ENCODE measurements around the gene KY. TPM values are rescaled to one million over a fixed set of nuclear protein-coding genes. Genes with fewer than 3 reads are reported as not detected.

KY gene, protein sequence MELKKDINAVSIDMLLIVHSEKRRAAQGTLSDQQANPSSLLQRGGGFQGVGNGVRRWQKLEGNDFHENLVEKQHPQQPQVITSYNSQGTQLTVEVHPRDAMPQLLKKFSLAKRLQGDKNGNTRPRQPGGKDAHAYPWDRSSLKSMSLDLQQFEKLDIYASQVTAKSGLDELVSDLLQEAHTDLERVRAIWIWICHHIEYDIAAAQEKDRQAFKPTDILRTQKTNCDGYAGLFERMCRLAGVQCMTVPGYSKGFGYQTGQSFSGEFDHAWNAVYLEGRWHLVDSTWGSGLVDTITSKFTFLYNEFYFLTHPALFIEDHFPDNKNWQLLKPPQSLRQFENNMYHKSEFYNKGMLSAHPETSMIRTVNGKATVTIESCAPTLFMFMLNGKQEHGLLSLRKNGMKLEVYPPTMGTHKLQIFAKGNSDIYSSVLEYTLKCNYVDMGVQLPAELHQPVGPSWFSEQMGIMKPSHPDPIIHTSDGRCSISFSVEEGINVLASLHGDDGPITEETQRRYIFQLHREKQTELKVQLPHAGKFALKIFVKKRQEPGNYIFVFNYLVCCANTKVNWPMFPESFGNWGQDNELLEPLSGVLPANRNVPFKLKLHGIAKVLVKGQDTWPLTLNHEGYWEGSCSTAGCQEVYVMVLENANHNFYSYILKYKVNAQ
- polyA plus RNA-seq (ENCODE audit: insufficient read length in 3 of 3) = 1 to 10 TPM; 1.4 to 2.0 (median 1.6) TPM
- long read RNA-seq, donor 1 = 0 reads
- long read RNA-seq, donor 2 = 0 reads
- long read RNA-seq, donor 3 = 0 reads
- long read RNA-seq, donor 4 = 0 reads
- long read RNA-seq, donor 5 = 0 reads
- long read RNA-seq, donor 6 = 0 reads
- long read RNA-seq, donor 7 = 0 reads
- long read RNA-seq, donor 8 = 0 reads
- long read RNA-seq, donor 9 = 0 reads
- long read RNA-seq, donor 10 = 0 reads
- long read RNA-seq, donor 11 = 0 reads
- long read RNA-seq, donor 12 = 0 reads
- long read RNA-seq, donor 13 = 0 reads
- long read RNA-seq, donor 14 = 0 reads
- long read RNA-seq, donor 15 = 0 reads
- long read RNA-seq, donor 16 = 0 reads

DNA sequence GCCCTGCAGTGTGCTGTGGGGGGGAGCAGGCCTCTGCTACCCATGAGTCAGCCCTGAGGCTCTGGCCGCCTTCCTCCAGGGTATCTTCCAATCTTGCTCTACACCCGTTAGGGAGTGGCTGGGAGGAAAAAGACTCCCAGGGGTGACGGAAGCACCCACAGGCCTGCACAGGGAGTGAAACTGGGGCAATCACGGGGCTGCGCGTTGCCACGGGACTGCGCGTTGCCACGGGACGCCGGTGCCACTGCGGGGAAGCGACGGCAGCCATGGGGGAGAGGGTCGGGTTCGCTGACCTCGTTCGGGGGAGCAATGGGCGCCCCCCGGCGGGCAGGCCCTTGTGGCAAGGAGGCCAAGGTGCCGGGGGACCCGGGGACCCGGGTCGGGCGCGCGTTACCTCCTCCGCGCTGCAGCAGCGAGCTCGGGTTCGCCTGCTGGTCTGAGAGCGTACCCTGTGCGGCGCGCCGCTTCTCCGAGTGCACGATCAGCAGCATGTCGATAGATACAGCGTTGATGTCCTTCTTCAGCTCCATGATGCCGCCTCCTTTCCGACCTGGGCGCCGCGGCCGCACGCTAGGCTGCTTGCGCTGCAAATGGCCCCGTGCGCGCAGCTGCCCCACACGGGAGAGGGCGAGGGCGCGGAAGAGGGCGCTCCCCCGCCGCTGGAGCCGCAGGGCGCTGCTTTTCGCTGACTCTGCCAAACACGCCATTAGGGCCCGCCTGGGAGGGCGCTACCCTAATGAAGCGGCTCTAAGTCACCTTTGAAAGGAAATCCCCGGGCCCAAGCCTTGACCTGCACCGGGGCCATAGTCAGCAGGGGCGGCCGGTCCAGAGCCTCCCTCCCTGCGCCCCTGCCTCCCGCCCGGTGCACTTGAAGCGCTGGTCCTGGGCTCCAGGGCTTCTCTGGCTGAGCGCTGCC is at the start of gene KY:
Gene KY, minus strand, starts transcription at position 592 of the 916 bp plus-strand sequence. Its CDS starts 62 bp downstream, at position 530.
- peak; percentile 43 for DNase-seq

DNA sequence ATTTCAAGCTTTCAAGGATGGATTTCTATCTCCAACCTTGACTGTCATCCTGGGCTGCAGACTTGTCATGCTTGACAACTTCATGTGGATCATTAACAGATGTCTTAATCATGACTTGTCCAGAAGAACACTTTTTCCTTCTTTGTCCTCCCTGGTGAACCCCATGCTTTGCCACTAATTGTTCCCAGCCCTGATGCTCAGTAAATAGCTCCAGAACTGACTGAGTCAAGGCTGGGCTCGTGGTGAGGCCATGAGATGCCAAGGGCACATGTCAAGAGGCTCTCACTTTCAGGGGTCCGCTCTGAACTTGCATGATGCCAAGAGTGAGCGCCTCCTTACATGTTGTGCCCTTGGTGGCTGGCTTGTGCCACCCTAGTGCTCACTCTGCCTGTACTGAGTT is 48.9 kb upstream of the KY start:
- no peak for DNase-seq

DNA sequence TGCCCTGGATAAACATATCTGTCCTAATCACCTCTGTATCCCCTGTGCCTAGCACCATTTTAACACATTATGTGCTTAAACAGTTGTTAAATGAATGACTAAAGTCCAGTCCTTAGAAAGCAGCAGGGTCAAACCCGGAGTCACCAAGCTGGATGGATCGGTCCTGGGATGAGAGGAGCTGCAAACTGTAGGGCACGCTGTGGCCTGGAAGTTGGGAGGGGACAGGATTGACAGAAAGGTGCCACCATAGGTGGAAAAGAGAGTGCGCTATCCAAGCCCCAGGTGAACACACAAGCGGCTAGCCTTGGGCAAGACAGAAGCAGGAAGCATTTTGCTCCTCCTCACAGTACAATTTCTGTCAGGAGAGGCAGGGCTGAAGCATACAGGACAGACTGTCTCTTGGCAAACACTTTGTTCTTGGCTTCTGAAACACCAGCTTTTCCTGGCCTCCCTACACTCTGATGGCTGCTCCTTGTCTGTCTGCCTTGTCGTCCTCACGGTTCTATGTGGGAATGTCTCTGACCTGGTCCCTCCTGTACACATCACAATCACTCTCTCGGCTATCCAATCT is 48.4 kb upstream of the KY start:
- DNase-seq = no peak

DNA sequence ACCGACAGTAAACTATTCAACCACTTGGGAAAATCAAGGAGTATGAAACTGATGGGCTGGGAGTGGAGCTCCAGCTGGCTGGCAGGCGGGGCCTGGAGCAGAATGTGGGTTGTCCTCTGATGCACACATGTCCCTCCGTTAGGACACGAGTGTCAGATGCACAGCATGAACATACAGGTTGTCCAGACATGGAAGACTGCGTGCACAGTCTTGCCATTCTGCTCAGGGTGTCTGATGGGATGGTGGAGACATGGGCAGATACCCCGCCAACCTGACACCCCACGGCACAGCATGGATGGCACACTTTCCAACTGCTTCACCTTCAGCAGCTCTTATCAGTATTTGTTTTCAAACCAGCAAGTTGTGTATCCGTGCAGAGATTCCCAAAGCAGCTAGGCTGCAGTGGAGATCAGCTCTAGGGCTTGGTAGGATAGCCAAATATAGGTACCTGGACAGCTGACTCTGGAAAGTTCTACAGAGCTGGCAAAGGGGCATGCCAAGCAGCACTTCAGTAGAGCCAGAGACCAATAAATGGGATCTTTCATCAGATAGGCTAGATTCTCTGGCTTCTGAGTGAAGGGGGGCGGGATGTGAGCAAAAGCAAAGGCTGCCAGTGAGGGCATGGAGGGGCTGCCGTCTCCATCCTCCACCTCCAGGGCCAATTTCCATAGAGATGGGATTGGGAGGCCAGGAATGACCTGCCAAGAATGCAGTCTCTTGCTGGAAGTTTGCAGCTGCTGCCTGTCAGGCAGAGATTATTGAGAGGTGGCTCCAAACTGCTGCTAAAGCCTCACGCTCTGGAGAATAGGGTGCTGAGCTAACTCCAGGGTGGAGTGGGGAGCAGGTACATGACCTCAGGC is 47.2 kb upstream of the KY start:
- no peak for DNase-seq

DNA sequence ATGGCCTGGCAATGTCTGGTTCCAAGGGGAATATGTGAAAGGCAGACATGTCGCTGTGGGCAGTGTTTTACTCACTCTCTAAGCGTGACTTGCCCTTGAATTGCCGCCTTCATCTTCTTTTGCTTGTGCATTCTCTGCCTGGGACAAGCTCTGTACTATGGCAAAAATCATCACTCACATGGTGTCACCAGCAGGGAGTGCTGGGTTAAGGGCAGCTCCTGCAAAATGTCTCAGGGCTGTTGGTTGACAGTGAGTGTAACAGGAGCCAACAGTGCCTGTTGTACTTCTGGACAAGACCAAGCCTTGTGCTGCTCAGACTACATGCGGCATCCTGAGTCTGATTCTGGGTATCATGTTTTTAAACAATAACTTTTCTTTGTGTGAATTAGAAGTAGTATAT is 45.3 kb upstream of the KY start:
- no peak for DNase-seq

DNA sequence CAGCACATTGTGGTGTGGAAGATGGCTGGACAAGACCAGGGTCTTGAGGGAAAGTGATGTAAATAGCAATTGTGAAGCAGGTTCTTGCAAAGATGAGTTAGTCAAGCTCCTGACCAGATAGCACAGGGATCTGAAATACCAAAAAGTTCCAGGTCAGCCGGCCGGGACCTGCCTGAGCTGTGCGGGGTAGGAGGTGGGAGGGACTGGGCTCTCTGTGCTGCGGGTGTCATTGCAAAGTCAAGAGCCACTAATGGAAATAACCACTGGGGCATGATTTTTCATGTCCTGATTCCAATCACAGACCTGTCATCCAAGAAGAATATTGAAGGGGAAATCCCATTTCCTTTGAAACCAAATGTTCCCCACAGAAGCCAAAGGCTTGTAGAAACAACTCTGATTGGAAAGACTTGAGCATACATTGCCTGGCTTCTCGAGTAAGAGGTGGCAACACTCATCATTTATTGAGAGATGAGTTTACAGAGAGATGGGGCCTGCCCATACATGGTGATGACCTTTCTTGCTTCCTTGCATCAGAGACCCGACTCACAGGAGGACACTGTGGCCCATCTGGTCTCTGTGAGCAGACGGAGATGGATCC is 44.2 kb upstream of the KY start:
- DNase-seq = no peak

DNA sequence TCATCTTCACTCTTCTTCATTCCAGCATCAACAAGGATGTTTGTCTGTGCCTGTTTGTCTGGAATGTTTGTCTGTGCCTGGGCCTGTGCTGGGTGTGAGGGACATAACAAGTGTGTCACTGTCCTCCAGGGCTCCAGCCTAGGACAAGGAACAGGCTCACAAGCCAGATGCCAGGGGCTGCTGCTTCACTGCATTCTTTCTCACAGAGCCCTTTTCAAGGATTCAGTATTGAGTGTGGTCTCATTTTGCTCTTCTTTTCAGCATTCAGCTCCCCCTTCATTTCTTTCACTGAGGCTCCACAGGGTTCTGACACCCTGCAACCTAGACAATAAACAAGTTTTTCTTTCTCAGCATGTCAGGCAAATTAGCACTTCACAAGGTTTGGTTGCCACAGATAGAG is 43.6 kb upstream of the KY start:
- no peak for DNase-seq

DNA sequence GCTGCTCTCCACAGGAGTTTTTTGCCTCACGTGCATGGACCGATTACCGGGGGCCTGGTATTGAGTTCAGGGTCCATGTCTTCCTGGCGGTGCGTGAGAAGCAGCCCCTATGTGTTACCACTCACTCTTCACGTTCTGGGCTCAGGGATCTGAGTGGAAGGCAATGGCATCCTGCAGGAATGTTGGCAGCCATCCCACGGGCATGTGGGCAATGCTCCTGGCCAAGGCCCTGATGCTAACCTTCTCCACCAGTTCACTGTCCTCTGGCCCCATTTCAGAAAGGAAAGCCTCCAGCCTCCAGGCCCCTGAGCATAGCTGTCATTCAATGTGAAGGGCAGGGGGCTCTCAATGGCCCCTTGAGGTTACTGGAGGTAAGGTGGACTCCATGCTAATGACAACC is 43.0 kb upstream of the KY start:
- DNase-seq = no peak

DNA sequence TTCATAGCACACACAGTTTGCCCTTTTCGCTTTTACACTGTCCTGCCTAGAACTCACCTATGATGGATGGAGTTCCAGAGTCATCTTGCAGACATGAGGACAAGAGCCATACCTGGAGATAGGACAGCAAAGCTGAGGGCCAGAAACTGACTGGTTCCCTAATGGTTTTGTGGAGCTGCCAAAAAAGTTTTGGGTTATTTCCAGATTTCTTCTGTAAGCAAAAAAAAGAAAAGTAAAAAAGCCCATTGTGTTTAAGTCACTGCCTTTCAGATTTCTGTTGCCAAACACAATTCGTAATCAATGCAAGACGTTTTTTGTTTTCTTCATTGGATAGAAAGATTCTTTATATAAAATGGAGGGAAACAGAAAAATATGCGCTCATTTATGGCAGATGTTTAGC is 42.4 kb upstream of the KY start:
- DNase-seq = no peak

DNA sequence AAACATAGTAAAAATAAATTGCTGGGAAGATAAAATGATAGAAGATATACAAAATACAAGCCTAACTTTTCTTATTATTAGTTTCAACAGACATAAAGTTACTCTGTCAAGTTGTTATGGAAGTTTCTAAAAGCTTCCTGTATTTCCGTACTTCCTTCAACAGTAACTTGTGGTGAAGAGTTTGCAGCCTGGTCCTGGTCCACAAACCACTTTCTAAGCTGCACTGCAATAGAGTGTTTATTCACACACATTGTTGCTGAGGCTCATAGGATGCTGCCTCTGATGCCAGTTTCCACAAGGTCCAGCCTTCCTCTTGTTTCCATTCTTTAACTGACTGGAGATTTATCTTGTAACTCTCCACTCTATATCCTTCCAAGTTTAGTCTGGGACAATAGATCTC is 39.4 kb upstream of the KY start:
- no peak for DNase-seq

DNA sequence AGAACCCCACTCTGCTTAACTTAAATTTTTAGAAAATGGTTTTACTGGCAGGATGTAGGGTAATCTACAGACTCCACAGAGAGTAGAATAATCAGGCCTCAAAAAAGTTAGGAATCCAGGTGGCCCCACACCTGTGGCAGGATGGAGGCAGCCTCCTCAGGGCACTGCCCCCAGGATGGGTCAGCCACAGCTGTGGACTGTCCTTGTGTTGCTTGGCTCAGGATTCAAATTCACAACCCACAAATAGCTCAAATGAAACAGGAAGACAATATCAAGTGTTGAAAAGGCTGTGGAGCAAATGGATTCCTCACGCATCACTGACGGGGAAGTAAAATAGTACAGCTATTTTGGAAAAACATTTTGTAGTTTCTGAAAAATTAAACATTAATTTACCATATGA is 36.8 kb upstream of the KY start:
- DNase-seq = no peak

DNA sequence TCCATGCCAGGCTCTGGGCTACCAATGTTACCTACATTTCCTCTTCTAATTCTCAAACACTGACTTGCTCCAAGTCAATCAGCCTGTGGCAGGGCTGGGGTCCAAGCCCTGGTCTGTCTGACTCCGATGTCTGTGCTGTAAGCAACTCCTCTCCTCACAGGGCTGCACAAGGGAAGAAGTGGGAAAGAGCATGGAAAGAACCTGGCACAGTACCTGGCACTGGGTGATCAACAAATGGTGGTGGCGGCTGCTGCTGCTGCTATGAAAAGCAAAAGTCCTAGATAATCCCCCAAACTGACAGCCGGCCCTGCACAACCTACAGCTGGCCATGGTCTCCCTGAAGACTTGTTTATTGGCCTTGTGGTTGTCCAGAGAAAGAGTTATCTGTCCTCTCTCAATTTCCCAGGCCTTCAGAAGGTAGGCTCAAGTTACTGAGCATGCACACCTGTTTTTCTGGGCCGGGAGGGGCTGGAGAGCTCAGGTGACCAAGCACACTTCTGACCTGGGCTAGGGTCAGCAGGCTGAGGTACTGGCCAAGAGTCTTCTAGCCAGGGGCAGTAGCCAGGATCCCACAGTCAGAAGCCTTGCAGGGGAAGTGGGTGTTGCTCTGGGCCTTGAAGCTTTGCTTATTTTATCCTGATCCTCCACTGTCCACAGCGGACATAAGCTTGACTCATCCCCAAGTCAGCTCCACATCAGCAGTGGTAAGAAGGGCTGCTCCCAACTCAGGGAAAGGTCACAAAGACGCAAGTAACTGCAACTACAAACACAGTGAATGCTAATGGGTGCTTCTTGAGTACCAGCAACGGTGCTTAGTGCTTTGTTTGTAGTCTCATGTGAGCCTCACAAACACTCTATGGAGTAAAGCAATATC is 35.3 kb upstream of the KY start:
- no peak for DNase-seq

DNA sequence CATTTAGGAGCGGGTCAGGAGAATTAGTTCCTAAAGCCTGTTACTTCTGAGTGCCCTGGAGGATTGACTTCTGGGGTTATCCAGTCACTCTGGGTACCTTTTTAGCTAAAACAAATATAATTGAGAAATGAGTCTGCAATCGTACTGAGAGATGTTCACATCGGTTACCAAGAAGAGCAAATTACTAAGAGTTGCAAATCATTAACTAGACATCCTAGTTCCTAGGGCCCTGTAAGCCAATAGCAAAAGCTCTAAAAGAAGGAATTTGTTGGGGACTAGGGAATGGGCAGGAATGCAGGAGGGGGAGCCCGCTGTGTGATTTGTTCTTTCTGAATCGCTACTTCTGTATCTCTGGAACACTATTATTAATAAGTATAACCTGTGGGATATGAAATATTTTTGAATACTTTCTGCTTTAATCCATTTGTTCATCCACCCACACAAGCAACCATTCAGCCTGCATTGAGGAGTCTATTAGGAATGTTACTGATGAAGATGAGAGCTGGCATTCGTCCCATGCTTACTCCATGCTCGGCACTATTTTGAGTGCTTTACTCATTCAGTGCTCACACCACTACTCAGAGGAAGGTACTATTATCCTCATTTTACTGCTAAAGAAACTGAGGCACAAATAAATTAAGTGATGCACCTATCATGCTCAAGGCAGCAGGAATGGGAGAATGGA is 31.5 kb upstream of the KY start:
- no peak for DNase-seq

DNA sequence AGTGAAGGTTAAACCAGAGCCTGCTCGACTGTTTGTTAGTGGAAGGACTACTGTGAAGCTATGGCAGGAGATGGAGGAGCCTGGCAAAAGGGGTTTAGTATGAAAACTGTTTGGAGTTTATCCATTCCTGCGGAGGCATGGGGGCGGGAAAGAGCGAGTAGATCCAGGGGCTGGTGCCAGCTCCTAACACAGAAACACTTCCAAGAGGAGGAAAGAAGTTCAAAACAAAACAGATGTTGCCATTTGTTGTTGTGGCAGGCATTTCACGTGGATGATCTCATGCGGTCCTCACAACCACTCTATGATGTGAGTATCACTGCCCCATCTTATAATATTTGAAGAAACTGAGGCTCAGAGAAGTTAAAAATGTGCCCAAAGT is 30.7 kb upstream of the KY start:
- no peak for DNase-seq

DNA sequence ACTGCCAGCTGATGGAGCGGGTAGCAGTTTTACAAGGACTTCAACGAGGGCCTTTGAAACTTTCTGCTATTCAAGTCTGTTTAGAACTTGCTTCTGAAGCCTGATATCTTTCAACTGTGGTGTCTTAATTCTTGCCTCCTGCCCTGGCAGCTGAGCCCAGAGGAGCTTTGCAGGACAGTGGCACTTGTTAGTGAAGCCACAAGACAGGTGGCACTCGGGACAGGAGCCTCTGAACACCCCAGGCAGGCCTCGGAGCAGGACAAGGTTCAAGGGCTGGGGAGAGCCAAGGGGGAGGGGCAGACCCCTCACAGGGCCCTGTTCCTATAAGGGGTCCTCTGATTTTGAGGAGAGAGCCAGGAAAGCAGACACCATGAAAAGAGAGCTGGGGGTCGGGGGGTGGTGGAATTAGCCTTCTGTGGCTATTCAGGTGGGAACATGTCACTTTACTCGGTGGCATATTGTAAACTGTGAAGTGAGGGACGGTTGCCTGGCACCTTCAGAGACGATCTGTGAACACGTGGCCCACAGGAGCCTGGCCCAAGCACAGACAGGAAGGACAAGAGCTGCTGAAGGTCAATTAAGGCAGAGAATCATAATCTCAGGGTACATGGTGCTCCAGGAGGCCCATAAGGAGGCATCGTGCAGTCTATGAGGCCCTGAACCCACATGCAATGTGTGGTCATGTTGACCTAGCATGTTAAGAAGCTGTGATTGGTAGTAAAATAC is 30.1 kb upstream of the KY start:
- DNase-seq = no peak

DNA sequence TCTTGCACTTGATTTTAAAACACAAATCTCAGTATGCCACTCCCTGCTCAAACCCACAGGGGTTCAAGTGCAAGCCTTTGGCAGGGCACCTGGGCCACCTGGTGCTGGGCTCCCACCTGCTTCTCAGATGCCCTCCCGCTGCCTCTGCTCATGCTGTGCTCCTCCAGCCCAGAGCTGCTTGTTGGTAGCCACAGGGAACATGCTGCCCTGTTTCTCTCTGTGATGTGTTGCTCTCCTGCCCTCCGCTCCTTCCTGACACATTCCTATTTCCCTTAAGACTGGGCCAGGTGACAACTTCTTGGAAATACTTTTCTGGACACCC is 27.1 kb upstream of the KY start:
- no peak for DNase-seq

DNA sequence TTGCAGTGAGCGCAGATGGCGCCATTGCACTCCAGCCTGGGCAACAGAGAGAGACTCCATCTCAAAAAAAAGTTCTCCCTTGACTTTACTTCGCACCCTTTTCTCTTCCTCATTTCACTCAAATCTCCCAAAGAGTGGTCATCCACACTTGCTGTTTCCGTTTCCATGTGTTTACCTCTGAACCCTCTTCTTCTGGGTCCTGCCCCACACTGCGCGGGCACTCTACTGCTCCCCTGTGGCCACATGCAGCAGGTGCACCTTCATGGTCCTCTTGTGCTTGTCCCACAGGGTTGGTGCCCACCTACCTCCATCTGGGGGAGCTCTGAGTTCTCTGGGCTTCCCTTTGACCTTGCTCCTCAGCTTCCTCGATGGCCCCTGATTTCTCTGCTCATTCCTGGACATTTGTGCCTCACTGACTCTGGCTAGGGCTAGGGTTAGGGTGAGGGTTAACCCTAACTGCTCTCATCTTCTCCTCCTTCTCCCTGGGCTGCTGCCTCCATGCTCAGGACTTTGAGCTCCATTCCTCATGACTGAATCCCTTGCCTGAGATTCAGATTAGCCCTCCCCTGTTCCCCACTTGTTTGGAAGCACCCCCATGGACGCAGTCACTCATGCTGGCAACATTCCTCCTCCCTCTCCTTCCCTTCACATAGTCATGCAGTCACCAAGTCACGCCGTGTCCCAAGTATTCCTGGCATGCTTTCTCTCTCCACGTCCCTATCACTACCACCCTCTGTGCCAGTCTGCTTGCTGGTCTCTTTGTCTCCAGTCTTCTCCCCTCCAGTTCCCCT is 26.6 kb upstream of the KY start:
- no peak for DNase-seq
